Transverse colon (tissue), 4 donors: Measurements from ENCODE around the gene CYFIP2. TPM values are rescaled to one million over a fixed set of nuclear protein-coding genes. Genes with fewer than 3 reads are reported as not detected.

Experiments
- DNase-seq: peaks from one replicate; pipeline ENCODE4 v3.0.0-alpha.2; 2019
- H3K27ac ChIP-seq, 4 donors: fragments of 200-600 bp; sonication (generic); 2 replicates each; pipeline ENCODE4 v1.5.1; 2016 to 2018; ENCODE audit warnings: inconsistent platforms in 4 of 4
- H3K27me3 ChIP-seq: fragments of 200-600 bp; sonication (generic); 2 replicates; pipeline ENCODE4 v1.5.1; 2017; ENCODE audit warnings: inconsistent platforms
- H3K36me3 ChIP-seq, 4 donors: fragments of 200-600 bp; sonication (generic); 2 replicates each; pipeline ENCODE4 v1.5.1; 2017 to 2019; ENCODE audit warnings: inconsistent platforms in 4 of 4
- H3K4me1 ChIP-seq, 4 donors: fragments of 200-600 bp; sonication (generic); 2 replicates each; pipeline ENCODE4 v1.5.1; 2017 to 2020; ENCODE audit warnings: inconsistent platforms in 4 of 4
- H3K4me3 ChIP-seq, 4 donors: fragments of 200-600 bp; sonication (generic); 1 replicate in 1 of 4; 2 replicates in 3 of 4; pipeline versions ENCODE4 v1.5.1 to v1.6.1; 2017 to 2019; ENCODE audit warnings: inconsistent platforms in 4 of 4
- H3K9me3 ChIP-seq, 2 donors: fragments of 200-600 bp; sonication (generic); 2 replicates each; pipeline ENCODE4 v1.5.1; 2017 to 2019; ENCODE audit warnings: inconsistent platforms in 2 of 2
- EP300 ChIP-seq: sonication (generic); formaldehyde crosslinking; IDR thresholded peaks from one replicate; pipeline ENCODE4 v1.6.1; 2017; ENCODE audit warnings: antibody characterized with exemption, low read depth
- POLR2A ChIP-seq: fragments of 450-650 bp; IDR thresholded peaks from one replicate; pipeline ENCODE4 v1.6.1; 2016; ENCODE audit warnings: antibody characterized with exemption, mild to moderate bottlenecking, moderate library complexity
- POLR2AphosphoS5 ChIP-seq, 3 donors: sonication (generic); formaldehyde crosslinking; IDR thresholded peaks; one replicate each; pipeline ENCODE4 v1.6.1; 2016; ENCODE audit warnings: antibody characterized with exemption in 3 of 3
- WGBS, 2 donors: methylation state at CpG; one replicate each; pipeline ENCODE4 v1.1.5; 2018; ENCODE audit warnings: low coverage in 1 of 2; 5-methylcytosine and 5-hydroxymethylcytosine counted together
- in situ Hi-C, 4 donors: fragments of 200-750 bp; cut with MboI; loops; one replicate each; pipeline versions ENCODE4 v1.15.0 to v1.15.1; 2017; ENCODE audit warnings: low sequenced_read_pairs in 3 of 4, low pct_ligation_motif_present in 1 of 4, low pct_unique_long_range_greater_than_20kb in 1 of 4
- intact Hi-C: fragments of 100-400 bp; cut with DNase I; formaldehyde crosslinking; loops from one replicate; pipeline ENCODE4 v1.15.1; 2023; ENCODE audit warnings: low total_unique reads
- total RNA-seq, 4 donors: library from RNA; depleted of rRNA; stranded (reverse); fragments of >200 nt; gene quantifications; one replicate each; pipeline ENCODE4 v1.1.0, GENCODE V29; 2016
- TF ChIP-seq, protein P1 (sequence below), 5 experiments: fragments of 200-600 bp in 3 of 5; fragments of 450-650 bp in 2 of 5; sonication (generic) in 3 of 5; IDR thresholded peaks; 1 replicate in 2 of 5; 2 replicates in 3 of 5; pipeline ENCODE4 v1.5.1; 2016 to 2017; ENCODE audit warnings: antibody characterized with exemption in 5 of 5, inconsistent platforms in 3 of 5, mild to moderate bottlenecking in 2 of 5, moderate library complexity in 1 of 5

CYFIP2 gene
- total RNA-seq, 4 donors from 2014 or later = 34.0 to 134 (median 41.6) TPM

DNA sequence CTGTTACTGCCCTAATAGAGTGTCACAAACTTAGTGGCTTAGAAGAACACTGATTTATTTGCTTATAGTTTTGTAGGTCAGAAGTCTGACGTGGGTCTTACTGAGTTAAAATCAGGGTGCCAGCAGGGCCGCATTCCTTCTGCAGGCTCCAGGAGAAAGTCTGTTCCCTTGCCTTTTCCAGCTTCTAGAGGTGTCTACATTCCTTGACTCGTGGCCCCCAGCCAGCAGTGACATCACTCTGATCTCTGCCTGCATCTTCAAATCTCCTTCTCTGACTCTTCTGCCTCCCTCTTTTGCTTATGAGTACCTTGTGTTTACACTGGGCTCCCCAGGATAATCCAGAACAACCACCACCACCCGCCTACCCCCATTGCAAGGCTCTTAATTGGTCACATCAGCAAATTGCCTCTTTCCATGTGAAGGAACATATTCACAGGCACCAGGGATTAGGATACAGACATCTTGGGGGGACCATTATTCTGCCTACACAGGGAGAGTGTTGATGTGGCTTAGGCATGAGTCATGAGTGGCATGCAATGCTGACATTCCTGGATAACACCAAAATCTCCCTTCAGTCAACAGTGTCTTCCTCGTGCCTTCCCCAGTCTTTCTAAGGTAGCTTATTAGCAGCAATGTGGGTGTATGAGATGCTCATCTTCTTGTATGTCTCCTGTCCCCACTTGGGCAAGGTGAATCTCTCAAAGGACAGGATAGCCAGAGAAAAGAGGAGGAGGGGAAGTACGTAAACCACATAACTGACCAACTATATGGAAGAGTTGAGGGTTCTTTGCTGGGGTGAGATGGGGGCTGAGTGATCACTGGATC lies 24.4 kb downstream of the CYFIP2 start:
- no peaks in the 10 kb centered on the region for H3K9me3 ChIP-seq
- no peak for DNase-seq
- no peaks in the 10 kb centered on the region for H3K27me3 ChIP-seq
- H3K27ac ChIP-seq = no peak overlapping the region
- H3K4me1 ChIP-seq = peaks cover 0 to 5% (median 2%) of the 10 kb centered on the region in 4 donors
- intact Hi-C loops (no loop called here), in situ Hi-C loops (no loop called here)
- WGBS, 2 donors = 79 to 86% methylated on average over 2 to 6 of the region's 6 CpGs
- no peaks in the 10 kb centered on the region for H3K36me3 ChIP-seq
- TF ChIP-seq, protein P1, sequence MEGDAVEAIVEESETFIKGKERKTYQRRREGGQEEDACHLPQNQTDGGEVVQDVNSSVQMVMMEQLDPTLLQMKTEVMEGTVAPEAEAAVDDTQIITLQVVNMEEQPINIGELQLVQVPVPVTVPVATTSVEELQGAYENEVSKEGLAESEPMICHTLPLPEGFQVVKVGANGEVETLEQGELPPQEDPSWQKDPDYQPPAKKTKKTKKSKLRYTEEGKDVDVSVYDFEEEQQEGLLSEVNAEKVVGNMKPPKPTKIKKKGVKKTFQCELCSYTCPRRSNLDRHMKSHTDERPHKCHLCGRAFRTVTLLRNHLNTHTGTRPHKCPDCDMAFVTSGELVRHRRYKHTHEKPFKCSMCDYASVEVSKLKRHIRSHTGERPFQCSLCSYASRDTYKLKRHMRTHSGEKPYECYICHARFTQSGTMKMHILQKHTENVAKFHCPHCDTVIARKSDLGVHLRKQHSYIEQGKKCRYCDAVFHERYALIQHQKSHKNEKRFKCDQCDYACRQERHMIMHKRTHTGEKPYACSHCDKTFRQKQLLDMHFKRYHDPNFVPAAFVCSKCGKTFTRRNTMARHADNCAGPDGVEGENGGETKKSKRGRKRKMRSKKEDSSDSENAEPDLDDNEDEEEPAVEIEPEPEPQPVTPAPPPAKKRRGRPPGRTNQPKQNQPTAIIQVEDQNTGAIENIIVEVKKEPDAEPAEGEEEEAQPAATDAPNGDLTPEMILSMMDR (IDR thresholded peaks at IDR 0.05) = no peak
- TF ChIP-seq POLR2AphosphoS5 (IDR thresholded peaks at IDR 0.05) (no peak), POLR2A (no peak), EP300 (no peak)
- H3K4me3 ChIP-seq = no peak overlapping the region

DNA sequence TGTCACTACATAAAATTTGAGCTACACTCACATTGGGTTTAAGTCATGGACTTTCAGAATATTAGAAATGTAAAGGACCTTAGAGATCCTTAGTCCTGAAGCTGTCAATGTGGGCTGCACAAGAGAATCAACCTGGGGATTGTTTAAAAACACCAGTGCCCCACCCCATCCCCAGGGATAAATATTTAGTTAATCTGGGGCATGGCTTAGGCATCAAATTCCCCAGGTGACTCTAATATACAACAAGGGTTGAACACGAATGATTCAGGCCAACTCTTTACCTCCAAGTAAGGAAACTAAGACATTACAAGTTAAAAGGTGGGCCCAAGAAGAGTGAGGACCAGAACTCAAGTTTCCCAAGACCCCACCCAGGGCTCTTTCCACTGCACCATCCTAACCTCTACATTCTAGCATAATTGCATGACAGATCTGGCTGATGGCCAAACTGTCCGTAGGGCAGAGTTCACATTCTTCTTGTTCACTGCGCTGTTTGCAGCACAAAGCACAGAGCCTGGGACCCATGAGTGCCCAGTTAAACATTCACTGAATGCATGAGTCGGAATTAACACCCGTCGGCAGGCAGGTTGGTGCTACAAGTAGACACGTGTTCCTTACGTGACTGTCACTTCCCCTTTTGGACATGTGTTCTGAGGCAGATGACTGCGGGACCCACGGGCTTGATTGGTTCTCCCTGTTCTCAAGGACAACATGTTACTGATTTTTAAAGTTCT lies 25.2 kb downstream of the CYFIP2 start:
- Histone ChIP-seq H3K9me3 (no peaks in the 10 kb centered on the region), H3K27ac (no peak overlapping the region), H3K36me3 (no peaks in the 10 kb centered on the region), H3K4me1 (peaks cover 0 to 5% (median 2%) of the 10 kb centered on the region in 4 donors), H3K27me3 (no peaks in the 10 kb centered on the region), H3K4me3 (no peak overlapping the region)
- in situ Hi-C loops (no loop called here), intact Hi-C loops (no loop called here)
- peak; percentile 70 for DNase-seq
- TF ChIP-seq EP300 (no peak), POLR2AphosphoS5 (IDR thresholded peaks at IDR 0.05) (no peak), POLR2A (no peak)
- TF ChIP-seq, protein P1 (IDR thresholded peaks at IDR 0.05) = no peak
- WGBS, 2 donors = 22 to 39% methylated on average over 7 to 10 of the region's 10 CpGs

DNA sequence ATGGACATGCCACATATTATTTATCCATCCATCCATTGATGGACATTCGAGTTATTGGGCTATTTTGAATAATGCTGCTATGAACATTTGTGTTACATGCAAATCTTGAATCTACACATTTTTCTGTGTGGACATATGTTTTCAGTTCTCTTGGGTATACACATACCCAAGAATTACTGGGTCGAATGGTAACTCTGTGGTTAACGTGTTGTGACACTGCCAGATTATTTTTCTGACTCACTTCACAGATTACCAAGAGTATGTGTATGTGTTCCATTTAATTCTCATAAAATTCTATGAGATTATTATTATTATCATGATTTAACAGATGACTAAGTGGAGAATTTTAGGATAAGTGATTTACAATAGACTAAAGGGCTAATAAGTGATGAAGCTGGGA lies 26.7 kb downstream of the CYFIP2 start:
- Histone ChIP-seq H3K27me3 (no peaks in the 10 kb centered on the region), H3K9me3 (no peaks in the 10 kb centered on the region), H3K27ac (no peak overlapping the region), H3K4me3 (no peak overlapping the region), H3K36me3 (no peaks in the 10 kb centered on the region), H3K4me1 (peaks cover 0 to 5% (median 2%) of the 10 kb centered on the region in 4 donors)
- intact Hi-C loops (no loop called here), in situ Hi-C loops (no loop called here)
- whole genome bisulfite sequencing, 2 donors = 84 to 92% methylated on average over 3 of the region's 3 CpGs
- no peak for TF ChIP-seq POLR2AphosphoS5 (IDR thresholded peaks at IDR 0.05)
- TF ChIP-seq POLR2A = no peak
- TF ChIP-seq, protein P1 (IDR thresholded peaks at IDR 0.05) = no peak
- TF ChIP-seq EP300 = no peak
- DNase-seq = no peak

DNA sequence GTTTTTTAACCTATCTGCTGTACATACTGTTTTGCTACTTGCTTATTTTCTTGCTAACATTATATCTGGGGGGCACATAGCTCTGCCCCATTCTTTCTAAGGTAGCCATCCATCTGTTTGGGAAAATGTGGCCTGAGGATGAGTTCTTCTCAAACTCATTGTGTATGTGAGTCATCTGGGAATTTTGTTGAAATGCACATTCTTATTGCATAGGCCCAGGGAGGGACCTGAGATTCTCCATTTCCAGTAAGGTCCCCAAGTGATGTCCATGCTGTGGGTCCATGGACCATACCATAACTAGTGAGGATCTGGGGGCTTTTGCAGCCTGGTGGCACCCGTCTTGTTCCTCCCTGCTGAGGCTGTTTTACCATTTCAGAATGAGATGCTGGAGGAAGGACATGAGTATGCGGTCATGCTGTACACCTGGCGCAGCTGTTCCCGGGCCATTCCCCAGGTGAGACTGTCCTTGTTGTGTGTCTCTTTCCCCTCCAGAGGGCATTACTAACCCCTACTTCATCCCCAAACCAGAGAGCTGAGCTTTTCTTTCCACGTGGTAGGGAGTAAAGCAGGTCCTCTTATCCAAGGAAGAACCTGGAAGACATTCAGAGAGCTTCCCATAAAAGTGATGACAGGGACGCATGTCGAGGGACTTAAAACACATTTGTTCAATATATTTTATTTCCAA lies 28.6 kb downstream of the CYFIP2 start:
- intact Hi-C loops = loop anchor here (5.0 kb wide), 1 partner anchor 842 kb away; no protein-coding TSS in a partner anchor
- TF ChIP-seq POLR2AphosphoS5 (IDR thresholded peaks at IDR 0.05) (no peak), POLR2A (no peak), EP300 (no peak)
- TF ChIP-seq, protein P1 (IDR thresholded peaks at IDR 0.05) = no peak
- Histone ChIP-seq H3K9me3 (no peaks in the 10 kb centered on the region), H3K36me3 (no peaks in the 10 kb centered on the region), H3K4me1 (peaks cover 0 to 5% (median 2%) of the 10 kb centered on the region in 4 donors), H3K27me3 (no peaks in the 10 kb centered on the region), H3K4me3 (no peak overlapping the region), H3K27ac (no peak overlapping the region)
- in situ Hi-C loops = no loop called here
- DNase-seq = no peak
- whole genome bisulfite sequencing, 2 donors = 82 to 88% methylated on average over 4 to 7 of the region's 7 CpGs
